Activated gamma-delta T cell treated with Interleukin-2 at 50 U/mL for 16 hours (primary cell): ENCODE data around the gene DMAP1.
A peak's percentile ranks its signal among the peaks of the same experiment; 100 is the strongest.

ENCODE experiments used
- DNase-seq: peaks from one replicate; pipeline ENCODE4 v3.0.0-alpha.2; 2020

The DMAP1 gene

DNA sequence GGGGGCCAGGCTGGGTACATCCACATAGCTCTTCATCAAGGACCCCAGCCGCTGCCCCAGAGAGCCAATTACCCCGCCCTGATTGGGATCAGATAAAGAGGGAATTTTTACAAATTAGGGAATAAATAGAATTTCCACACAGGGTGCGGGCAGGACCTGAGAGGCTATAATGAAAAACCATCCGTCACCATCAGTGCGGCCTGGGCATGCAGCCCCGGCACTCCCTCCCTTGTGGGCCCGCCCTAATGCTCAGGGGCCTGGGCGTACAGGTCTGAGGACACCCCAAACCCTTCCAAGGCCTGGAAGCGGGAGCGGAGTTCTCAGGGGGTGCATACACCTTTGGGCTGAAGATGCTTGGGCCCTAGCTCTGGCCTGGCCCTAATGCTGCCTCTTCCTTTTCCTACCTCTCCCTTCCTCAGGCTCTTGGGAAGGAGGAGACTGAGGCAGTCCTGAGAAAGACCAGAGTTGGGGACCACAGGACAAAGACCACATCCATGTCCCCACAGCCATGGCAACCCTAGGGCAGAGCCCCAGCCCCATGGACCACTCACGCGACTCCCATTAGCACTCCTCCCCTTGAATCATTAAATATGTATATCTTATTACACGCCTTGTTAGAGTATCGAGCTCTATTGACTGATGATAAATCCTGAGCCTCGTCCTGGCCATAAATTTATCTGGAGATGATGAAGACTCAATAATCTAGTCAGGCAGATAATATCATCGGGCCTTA is 16.3 kb downstream of the DMAP1 start:
- DNase-seq: no peak

DNA sequence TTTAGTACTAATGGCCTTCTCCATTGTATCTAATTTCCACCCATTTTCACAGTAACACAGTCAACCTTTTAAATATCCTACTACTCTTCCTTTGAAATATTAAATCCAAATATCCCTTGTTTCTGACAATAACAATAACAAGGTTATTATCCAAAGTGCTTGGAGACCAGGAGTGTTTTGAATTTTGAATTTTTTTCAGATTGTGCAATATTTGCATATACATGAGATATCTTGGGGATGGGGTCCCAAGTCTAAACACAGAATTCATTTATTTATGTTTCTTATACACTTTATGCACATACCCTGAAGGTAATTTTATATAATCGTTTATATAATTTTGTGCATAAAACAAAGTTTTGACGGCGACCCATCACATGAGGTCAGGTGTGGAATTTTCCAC is 17.5 kb downstream of the DMAP1 start:
- DNase-seq: no peak

DNA sequence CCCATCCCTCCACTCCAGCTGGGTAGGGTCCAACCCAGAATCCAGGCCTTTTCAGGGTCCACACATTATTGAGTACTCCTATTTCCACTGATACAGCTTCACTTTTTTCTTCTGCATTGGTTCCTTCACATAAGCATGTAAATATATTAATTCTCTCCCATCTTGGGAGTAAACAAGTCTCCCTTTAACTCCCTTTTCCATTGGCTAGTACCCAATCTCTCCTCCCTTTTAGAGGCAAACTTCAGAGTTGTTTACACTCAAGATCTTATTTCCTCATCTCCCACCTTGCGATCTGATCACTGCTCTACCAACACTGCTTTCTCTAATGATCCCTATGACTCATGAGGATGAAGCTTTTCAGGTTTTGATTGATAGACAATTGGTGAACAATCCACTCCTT is 20.3 kb downstream of the DMAP1 start:
- no peak for DNase-seq

DNA sequence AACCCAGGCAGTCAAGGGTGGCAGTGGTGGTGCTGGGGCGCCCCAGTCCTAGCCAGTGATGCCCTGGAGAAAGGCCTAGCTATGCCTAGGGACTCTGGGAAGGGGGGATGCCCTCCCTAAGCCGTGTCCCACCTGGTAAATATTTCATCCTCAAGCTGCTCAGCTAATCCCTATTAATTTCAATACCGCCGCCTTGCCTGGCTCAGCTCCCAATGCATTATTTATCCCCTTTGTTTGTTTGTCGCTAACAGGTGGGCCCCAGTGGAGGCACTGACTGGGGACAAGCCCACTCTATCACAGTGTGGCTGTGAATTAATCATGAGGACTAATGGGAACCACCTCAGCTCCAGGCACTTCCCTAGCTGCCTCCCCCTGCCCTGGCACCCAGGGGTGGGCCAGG is 22.5 kb downstream of the DMAP1 start:
- no peak for DNase-seq

DNA sequence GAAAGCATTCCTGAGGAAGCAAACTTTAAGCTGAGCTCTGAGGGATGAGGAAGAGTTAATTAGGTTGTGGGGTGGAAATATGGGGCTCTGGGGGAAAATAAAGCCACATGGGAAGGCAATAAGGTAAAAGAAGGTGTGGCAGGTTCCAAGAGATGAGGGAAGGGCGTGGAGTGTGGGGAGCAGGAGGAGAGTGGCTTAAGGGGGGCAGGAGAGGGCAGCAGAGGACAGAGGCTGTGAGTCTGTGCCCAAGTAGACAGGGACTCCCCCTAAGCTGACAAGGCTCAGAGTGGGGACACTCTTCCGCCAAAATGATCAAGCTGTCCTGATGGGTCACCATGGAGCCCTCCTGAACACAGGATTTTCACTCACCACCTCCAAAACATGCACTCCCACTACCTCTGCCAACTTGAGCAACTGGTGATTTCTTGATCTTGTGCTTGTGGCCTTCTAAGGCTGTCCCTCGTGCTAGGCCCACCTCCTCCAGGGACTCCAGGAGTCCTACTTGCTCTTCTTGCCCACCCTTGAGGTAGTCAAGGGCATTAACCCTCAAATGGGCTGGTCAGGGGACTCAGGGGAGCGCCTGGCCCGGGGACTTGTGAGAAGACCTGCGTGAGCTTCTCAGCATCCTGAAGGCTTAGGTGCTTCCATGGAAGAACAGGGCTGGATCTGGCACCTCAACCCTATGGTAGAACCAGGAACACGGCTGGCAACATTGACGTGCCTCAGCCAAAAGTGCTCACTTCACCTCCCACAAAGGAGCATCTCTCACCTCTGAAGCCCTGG is 23.4 kb downstream of the DMAP1 start:
- DNase-seq: no peak

DNA sequence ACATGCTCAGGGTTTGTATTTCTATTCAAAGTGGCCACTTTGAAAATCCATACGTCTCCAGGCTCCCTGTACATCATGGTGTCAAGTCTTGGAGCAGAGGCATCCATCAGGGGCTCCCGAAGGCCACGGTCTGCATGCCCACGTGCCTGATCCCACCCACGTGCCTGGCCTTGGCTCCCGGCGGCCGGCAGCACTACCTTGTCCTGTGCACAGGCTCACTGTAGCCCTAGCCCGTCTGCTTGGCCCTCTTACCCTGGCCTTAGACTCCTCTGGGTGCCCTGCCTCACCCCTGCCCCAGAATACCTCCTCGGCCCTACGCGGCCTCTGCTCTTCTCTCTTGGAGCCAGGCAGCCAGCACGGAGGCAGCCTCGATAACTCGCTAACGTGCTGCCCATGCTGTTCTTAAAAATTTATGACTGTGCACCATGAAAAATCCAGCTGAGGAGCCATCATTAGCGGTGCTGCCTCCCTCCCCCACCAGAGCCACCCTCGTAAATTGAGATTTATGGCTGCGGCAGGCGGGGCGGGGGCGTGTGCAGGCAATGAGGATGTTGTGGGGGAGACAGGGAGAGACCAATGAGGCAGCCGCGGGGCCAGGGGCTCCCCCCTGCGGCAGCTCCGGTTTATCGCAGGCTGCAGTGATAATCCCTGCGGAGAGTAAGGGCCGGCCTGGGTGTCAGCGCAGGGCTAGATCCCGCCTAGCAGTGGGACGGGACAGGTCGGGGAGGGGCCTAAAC is 24.6 kb downstream of the DMAP1 start:
- DNase-seq: peak; percentile 19

DNA sequence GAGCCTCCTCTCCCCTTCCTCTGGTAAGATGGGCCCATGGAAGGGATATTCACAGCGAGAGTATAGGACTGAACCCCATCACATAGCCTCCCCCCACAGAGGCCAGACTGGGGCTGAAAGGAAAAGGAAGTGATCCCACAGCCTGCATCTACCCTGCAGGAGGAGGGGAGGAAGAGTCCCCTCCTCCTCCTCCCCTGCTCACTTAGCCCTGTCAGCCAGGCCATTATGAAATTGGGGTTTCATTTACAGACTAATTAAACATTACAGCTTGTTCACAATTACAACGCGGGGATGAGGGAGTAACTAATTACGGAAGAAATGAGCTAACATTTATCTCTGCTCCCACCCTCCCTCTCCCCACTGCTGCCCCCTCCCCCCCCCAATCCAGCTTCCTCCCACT is 25.4 kb downstream of the DMAP1 start:
- DNase-seq: no peak

DNA sequence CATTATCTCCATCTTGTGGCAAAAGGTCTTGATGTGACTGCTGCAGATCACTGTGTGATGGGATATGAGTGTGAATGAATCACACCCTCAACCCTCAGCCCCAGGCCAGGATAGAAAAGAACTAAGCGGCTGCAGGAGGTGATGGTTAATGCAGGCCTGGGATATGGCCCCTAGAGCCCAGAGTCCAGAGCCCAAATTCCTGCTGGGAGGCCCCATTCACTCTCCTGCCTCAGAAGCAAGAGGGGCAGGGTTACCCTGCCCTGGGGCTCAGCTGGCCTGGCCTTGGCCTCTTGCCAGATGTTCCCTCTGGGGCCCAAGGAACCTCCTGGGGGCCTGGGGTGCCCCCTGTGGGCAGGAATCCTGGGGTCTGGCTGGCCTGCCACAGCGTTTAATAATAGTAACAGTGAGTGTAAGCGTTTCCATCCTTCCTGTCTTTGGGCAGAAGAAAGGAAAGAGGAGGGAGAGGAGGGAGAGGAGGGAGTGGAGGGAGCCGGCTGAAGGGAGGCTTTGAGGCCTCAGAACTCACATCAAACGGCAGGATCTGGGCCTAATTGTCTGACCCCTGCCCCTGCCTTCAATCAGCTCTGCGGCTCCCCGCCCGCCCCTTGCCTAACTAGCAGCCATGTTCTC is 26.2 kb downstream of the DMAP1 start:
- no peak for DNase-seq

DNA sequence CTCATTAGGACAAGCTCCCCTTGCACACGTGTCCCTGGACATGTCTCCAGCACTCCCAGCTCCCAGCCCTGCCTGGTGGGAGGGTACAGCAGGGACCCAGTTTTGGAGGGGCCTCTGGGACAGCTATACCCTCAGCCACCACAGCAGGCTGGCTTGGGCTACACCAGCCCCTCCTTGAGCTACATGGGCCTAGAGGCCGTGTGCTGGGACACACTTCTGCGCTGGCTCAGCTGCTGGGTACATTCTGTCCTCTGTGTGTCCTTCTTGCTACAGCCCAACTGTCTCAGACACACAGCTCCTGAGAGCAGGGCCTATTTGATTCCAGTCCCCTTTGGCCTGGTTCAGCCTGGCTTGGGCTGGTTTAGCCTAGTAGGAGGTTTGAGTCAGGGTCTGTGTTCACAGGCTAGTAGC is 26.7 kb downstream of the DMAP1 start:
- no peak for DNase-seq

DNA sequence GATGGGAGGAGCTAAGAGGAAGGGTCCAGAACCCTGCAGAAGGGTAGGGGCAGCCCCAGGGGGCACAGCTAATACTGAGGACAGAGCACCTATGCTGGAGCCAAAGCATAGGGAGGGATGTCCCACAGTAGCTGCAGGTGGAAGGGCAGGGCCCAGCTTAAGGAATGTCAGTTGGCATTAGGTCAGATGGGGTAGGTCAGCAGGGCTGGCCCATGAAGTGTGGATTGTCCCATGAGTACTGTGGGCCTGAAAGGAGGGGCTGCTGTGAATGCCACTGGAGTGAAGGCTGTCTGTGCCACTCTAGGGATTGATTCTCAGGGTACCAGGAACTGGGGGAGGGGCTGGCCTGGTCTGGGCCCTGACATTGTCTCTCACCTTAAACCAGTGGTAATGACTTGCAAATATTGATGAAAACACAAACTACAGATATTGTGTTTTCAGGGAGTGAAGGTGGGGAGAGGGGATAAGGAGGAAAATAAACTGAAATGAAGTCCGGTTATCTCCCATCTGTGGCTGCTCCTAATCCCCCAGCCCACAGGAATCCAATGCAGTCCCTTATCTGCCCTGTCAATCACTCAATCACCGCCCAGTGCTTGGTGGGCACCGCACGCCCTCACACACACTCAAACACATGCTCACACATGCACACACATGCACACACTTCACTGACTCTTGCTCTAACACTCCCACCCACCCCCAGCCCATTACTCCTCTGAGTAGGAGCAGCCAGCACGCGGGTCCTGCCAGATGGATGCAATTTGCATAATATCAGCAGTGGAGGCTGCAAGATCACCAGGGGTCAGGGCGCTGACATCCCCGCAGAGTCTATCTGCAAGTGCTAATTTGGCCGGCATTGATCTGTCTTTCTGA is 27.8 kb downstream of the DMAP1 start:
- DNase-seq: no peak

DNA sequence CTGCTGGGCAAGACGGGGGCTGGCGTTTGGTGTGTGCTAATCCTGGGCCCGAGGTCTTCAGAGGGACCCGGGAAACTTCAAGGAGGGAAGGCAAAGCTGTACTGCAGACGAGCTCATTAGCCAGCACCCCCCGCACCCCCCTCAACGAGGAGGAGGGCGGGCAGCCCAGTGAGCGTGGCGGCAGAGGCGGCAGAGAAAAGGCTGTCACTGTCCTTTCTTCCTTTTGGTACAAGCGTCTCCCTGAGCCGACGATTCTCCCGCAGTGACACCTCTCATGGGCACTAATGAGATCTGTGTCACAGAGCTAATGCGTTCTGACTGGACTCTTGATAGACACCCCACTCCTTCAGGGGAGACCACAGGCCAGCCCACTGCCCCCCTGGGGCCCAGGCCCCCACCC is 29.5 kb downstream of the DMAP1 start:
- no peak for DNase-seq

DNA sequence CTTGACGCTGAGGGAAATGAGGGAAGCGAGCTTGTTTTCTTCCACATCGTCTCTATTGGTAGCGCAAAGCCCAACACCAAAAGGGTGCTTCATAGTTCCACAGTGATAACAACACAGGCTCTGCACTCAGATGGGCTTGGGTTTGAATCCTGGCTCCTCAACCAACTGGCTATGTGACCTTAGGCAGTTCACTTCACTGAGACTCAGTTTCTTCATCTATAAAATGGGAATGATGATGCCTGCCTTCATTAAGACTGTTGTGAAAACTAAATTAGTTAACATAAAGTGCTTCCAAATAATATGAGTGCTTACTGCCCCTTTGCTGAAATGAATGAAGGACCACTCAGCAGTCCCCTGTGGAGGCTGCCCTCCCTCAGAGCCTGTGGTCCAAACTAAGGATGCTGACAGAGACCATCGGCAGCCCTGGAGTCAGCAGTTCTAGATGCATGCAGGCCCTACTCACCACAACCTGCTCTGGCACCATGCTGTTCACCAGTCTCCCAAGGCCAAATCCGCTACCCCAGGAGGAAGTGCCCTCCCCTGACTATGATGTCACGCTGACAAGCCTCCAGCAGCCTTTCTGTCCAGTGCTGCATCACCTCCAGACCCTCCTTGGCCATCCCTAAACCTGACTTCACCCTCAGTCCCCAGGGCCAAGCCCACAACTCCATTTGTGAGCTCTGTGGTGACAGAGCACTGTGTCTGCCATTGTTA is 30.7 kb downstream of the DMAP1 start:
- DNase-seq: no peak

DNA sequence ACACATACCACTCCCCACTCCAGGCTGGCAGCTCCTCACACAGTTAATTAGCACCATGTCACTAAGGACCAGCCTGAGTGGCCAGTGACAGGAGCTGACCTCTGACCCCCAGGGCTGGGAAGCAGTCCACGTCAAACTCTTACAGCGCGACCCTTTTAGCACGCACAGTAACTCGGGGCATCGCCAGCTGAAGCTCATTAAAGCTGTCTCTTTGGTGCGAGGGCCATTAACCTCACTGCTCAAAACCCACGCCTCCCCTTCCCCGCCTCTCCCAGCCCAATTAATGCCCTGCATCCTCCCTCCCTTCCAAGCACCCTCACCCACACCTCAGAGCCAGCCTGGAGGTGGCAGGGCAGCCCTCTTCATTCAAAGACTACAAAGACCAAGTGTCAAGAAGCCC is 31.7 kb downstream of the DMAP1 start:
- DNase-seq: no peak

DNA sequence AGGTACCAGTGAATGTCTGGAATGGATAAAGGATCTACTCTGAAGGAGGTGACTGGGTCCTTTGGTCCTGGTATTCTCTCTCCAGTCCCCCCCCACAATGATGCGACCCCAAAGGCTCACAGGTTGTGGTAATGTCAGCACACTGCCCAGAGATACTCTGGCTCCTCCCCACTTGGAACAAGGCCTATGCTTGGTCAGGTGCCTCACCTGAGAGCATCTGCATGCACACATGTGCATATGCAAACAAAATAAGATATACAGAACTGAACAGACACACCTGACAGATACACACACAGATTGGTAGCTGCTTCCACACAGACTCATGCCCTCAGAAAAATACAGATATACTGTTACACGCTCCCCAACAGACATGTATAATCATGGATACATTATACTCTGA is 33.5 kb downstream of the DMAP1 start:
- no peak for DNase-seq

DNA sequence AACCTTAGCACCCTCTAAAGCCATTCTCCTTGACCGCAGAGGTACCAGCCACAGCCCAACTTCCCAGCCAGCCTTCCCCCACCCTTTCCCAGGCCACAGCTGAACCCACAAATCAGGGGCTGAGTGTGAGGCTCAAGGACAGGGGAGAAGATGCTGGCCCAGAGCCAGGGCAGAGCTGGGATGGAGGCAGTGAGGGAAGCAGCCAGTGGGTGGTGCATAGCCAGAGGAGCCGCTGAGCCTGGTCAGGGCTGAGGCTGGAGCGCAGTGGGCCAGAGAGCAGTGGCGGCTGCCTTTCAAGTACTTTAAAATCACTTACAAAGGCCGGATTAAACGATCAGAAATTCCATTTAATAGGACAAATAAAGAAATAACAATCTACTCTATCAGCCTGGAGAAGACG is 36.3 kb downstream of the DMAP1 start:
- no peak for DNase-seq

DNA sequence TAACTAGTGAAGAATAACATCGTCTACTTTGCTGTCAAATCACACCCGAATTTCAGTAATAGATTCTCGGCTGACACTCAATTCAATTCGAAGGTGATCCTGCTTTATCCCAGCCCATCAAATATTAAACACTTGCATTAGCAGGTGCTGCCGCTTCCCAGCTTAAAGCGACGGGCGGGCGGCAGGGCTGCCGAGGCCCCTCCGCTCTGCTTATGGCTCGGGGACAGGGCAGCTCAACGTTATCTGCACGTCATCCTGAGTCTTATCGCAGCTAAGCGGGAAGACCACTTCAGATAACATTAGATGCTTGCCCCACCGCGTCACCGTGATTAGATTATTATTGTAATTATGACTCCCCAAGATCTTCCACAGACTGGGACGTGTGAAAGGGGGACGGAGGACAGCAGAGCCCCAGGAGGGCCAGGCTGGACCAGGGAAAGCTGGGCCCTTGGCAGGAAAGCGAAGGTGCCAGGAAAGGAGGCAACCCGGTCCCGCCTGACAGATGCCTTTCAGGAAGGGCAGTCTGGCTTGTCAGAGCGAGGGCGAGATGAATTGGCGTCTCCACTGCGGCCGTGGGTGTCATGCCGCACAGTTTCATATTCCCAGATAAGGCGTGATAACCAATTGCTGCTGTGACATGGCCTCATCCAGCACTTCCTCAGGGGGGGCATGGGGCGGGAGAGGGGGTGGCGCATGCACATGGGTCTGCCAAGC is 37.0 kb downstream of the DMAP1 start:
- no peak for DNase-seq

DNA sequence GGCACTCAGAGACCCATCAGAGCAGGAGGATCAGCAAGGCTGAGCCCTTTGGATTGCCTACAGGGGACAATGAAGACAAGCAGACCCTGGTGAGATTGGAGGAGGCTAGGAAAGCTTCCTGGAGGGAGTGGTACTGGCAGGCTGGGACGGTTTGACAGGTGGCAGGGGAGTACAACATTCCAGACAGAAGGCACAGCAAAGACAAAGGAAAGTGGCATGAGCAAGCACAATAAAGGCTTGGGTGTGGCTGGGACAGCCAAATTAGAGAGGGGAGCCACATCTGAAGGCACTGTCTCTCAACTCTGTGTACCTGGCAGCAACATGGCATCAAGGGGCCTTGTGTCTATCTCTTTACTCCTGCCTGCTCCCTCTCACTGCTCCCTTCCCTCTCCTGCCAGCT is 38.2 kb downstream of the DMAP1 start:
- DNase-seq: no peak

DNA sequence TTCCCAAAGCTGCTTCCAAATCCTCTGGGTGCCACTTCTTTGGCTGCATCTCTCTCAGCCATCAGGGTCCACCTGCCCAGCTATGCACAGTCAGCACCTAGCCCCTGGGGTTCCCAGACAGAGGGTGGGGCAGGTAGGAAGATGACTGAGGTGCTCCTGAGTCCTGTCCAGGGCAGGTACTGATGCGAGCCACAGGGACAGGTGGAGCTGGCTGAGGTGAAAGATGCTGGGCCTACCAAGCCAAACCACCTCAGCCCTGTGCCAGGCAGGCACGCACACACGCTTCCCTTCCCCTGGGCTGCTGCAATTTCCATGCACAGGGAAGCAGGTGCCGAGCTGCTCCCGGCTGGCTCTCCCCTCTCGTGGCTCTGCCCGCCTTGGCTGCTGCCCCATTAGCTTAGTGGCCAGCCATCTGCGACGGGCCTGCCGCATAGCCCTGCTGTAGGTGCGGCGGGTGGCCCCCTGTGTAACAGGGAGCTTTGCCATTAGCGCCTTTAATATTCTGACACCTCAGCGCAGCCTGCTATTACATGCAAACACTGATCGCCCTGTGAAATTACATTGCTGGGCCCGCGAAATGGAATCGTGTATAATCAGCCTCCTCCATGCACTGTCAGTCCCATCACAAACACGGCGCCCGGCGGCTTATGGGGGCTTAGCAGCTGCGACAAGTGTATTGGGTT is 38.9 kb downstream of the DMAP1 start:
- DNase-seq: no peak

DNA sequence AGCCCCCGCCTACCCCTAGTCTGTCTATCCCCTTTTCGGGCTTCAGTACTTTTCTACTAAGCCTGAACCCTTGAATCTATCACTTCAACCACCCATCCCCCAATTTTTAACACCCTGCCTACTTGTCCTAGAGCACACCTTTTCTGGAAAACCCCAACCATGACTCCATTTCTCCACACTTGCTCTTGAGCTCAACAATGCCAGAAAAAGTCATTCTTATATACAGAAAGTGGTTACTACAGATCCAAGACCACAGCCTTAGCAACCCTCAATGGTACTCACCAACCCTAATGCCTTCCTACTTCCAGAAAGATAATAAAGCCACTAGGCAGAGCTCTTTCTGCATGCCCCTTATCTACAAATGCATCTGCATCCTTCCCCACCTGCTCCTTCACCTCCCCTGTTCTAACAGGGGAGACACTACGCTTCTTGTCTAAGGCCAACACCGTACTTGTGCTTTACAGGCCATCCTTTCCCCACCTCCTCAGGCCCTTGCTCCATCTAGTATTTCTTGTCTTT is 41.2 kb downstream of the DMAP1 start:
- no peak for DNase-seq
